Measurements from ENCODE around the gene TMEM156.
"Not testable (repeated sequence)": the region's sequence is repeated elsewhere in the genome, so short reads cannot be mapped to it uniquely, and the experiment has no call there.

TMEM156 gene

GRCh38 chr4:38989487-38989886 is 42.7 kb downstream of the TMEM156 start:
- no peak for DNase-seq (ENCODE audit: low spot score)

GRCh38 chr4:38988353-38988752 is 43.9 kb downstream of the TMEM156 start:
- not testable (repeated sequence) for DNase-seq (ENCODE audit: low spot score)

GRCh38 chr4:38987491-38987890 is 44.7 kb downstream of the TMEM156 start:
- no peak for DNase-seq (ENCODE audit: low spot score)

- no peak for DNase-seq (ENCODE audit: low spot score)
Measured at GRCh38 chr4:38985410-38986100, 46.7 kb downstream of the TMEM156 start.

GRCh38 chr4:38983787-38984598 is 48.2 kb downstream of the TMEM156 start:
- peak; percentile 28 for DNase-seq (ENCODE audit: low spot score)

GRCh38 chr4:38983291-38983690 is 48.9 kb downstream of the TMEM156 start:
- DNase-seq (ENCODE audit: low spot score): no peak

- DNase-seq (ENCODE audit: low spot score): no peak
Measured at GRCh38 chr4:38982361-38983095, 49.7 kb downstream of the TMEM156 start.

GRCh38 chr4:38980903-38981676 is 51.1 kb downstream of the TMEM156 start:
- no peak for DNase-seq (ENCODE audit: low spot score)

- no peak for DNase-seq (ENCODE audit: low spot score)
Measured at GRCh38 chr4:38979511-38980230, 52.5 kb downstream of the TMEM156 start.

GRCh38 chr4:38979081-38979480 is 53.1 kb downstream of the TMEM156 start:
- DNase-seq (ENCODE audit: low spot score): no peak

GRCh38 chr4:38976308-38976707 is 55.9 kb downstream of the TMEM156 start:
- DNase-seq (ENCODE audit: low spot score): no peak

GRCh38 chr4:38968668-38969067 is 63.5 kb downstream of the TMEM156 start:
- DNase-seq (ENCODE audit: low spot score): no peak

- DNase-seq (ENCODE audit: low spot score): no peak
Measured at GRCh38 chr4:38967260-38968095, 64.7 kb downstream of the TMEM156 start.

GRCh38 chr4:38965866-38966265 is 66.3 kb downstream of the TMEM156 start:
- DNase-seq (ENCODE audit: low spot score): no peak

- no peak for DNase-seq (ENCODE audit: low spot score)
Measured at GRCh38 chr4:38964942-38965775, 67.0 kb downstream of the TMEM156 start.

- not testable (repeated sequence) for DNase-seq (ENCODE audit: low spot score)
Measured at GRCh38 chr4:38959248-38959647, 73.0 kb downstream of the TMEM156 start.

GRCh38 chr4:38958453-38959190 is 73.6 kb downstream of the TMEM156 start:
- no peak for DNase-seq (ENCODE audit: low spot score)

GRCh38 chr4:38957893-38958292 is 74.3 kb downstream of the TMEM156 start:
- DNase-seq (ENCODE audit: low spot score): no peak

Data from D341Med (cell line).